ENCODE results near the gene ZEB1.

The ZEB1 gene

GRCh38 chr10:31318854-31319601, at the start of gene ZEB1:
ZEB1 (plus strand) TSS chr10:31319216; CDS start chr10:31319235, 19 bp downstream.
- DNase-seq (ENCODE audit: low read depth in 2 of 2), result peak; percentile 69 to 78

DNA sequence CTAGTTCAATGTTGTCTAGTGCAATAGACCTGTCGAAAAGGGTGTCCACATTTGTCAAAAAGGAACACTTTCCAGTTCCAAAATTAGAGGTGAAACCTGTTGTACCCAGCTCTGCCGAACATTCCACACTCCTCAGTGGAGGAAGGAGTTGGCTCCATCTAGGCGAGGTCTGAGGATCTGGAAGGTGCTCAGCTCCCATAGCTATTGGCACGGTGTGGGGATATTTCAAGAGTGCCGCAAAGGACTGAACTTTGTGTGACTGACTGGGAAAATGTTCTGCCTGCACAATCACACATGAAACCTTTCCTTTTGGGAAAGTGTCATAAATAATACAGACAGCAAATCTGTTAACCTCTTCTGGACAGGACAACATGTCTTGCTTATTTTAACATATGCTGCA, 48.1 kb upstream of the ZEB1 start:
- DNase-seq (ENCODE audit: low read depth in 2 of 2), result no peak

GRCh38 chr10:31272841-31273240, 46.2 kb upstream of the ZEB1 start:
- DNase-seq (ENCODE audit: low read depth in 2 of 2), result no peak

- no peak for DNase-seq (ENCODE audit: low read depth in 2 of 2)
Observed at GRCh38 chr10:31273789-31274188, 45.2 kb upstream of the ZEB1 start.

DNA sequence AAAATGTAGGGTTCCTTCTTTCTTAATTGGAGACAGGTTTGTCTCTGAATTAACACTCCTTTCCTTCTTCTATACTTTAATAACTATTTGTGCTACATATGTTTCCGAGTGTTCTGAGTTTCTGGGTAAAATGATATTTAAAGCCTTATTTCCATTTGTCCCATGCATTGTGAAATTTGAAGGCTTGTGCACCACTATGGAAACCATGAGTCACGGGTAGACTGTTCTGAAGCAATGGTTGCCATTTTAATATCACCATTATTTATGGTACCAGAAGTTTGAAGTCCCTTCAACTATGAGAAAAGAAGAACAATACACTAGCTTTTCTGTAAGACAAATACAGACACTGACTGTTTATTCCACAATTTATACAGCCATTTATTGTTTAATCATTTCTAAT, 44.7 kb upstream of the ZEB1 start:
- DNase-seq (ENCODE audit: low read depth in 2 of 2), result no peak

- no peak for DNase-seq (ENCODE audit: low read depth in 2 of 2)
Observed at GRCh38 chr10:31278279-31278941, 40.6 kb upstream of the ZEB1 start.

- no peak for DNase-seq (ENCODE audit: low read depth in 2 of 2)
Observed at GRCh38 chr10:31280972-31281371, 38.0 kb upstream of the ZEB1 start.

DNA sequence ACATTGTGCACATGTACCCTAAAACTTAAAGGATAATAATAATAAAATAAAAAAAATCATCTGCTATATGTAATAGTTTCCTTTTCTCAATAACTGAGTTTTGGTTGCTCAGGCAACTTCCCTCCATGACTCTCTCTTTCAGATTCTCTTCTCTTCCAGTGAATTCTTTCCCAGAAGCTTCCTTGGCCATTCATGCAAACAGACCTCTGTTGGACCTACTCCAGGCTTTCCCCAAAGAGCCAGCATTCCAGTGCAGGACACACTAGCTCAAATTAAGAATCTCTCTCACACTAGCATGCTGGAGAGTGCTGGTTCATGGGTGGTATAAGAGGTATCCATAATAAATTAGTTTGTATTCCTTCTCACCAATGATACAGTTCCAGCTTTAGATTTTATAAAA, 31.0 kb upstream of the ZEB1 start:
- no peak for DNase-seq (ENCODE audit: low read depth in 2 of 2)

DNA sequence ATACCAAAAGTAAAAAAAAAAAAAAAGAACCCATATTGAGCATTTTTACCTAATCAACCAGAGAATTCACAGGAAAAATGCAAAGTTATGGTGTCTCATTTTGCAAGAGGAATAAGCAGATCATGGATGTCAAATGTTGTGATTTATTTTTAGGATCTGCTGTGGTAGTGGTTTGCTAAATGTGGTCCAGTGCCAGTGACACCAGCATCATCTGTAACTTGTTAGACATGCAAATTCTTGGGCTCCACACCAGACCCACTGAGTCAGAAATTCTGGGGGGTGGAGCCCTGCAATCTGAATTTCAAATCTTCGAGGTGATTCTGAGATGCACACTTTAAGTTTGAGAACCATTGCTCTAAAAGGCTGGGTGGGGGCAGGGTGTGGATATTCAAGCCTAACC, 30.1 kb upstream of the ZEB1 start:
- no peak for DNase-seq (ENCODE audit: low read depth in 2 of 2)

GRCh38 chr10:31290386-31290785, 28.6 kb upstream of the ZEB1 start:
- DNase-seq (ENCODE audit: low read depth in 2 of 2), result no peak

- no peak for DNase-seq (ENCODE audit: low read depth in 2 of 2)
Observed at GRCh38 chr10:31291123-31291522, 27.9 kb upstream of the ZEB1 start.

GRCh38 chr10:31294558-31294957, 24.5 kb upstream of the ZEB1 start:
- no peak for DNase-seq (ENCODE audit: low read depth in 2 of 2)

- no peak for DNase-seq (ENCODE audit: low read depth in 2 of 2)
Observed at GRCh38 chr10:31296754-31297153, 22.3 kb upstream of the ZEB1 start.

DNA sequence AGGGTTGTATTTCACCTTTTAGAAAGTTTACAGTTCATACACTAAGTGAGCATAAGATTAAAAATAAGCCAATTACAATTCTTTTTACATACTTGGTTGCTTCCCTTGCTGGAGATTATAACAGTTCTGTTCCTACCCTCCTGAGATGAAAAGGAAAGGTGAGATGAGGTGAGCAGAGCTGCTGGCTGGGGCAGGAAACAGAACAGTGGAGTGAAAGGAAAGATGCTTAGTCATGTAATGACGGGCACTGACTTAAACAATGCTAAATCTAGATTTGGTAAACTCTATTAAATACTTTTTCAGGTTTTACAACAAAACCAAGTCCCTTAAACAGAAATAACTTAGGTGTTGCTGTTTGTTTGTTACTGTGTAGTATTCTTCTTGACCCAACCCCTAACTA, 19.9 kb upstream of the ZEB1 start:
- no peak for DNase-seq (ENCODE audit: low read depth in 2 of 2)

DNA sequence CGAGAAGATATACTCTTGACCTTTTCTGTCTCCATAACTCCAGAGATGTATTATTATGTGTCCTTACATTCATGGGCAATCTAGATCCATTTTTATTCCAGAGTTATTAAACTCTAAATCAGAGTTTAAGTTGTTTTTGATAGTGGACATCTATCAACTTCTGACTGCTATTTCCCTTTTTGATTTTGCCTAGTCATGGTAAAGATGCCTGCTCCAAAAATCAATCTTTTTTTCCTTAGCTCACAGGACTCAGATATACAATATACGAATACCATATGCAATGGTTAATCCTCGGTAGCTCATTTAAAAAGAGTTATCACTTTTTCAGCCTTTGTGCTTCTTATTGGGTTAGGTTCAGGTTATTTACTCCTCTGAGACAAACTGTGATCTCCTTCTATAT, 15.8 kb upstream of the ZEB1 start:
- no peak for DNase-seq (ENCODE audit: low read depth in 2 of 2)

DNA sequence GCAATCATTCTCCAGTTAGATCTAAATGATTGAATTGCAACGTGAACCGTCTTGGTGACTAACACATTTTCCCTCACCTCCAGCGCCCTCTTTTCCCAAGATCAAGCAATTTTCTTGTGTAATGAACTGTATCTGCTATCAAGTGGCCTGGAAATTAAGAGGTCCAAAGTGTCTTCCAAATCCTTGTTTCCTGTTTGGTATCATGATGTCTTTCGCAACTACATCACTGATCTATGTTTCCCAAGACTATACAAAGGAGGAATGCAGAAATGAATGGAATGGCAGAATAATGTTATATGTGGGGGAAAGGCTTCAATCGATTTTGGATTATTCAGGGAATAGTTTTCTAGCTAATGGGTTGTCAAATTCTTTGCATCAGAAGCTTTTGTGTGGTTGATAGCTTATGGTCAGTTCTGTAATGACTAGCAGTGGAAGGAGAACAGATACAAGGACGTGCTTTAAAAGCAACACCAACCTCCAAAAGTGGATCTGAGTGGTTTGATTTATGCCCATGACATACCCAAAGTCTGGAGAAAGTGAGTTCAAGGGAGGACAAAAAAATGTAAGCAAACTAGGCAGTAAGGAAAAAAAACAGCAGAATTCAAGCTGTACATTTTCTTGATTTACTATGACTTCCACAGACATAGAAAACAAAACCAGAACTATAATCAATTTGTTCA, 14.6 kb upstream of the ZEB1 start:
- DNase-seq (ENCODE audit: low read depth in 2 of 2), result no peak

- no peak for DNase-seq (ENCODE audit: low read depth in 2 of 2)
Observed at GRCh38 chr10:31313396-31313795, 5.6 kb upstream of the ZEB1 start.

- no peak for DNase-seq (ENCODE audit: low read depth in 2 of 2)
Observed at GRCh38 chr10:31314256-31315150, 4.5 kb upstream of the ZEB1 start.

DNA sequence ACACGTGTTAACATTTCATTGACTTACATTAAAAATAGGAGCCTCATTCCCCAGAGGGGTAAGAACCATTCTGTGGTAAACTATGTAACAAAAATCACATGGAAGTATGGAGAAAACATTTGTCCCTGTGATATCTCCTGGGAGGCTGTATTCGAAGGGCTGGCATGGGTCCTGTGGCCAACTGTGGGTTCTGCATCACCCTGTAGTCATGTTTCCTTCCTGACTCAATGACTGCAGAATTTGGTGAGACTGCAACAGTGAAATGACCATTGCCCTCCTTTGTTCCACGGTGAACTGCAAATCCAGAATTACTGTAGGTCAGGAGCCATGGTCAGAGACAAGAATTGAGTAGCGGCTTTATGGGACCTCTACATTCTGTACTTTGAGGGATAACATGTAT, 3.6 kb upstream of the ZEB1 start:
- DNase-seq (ENCODE audit: low read depth in 2 of 2), result no peak

DNA sequence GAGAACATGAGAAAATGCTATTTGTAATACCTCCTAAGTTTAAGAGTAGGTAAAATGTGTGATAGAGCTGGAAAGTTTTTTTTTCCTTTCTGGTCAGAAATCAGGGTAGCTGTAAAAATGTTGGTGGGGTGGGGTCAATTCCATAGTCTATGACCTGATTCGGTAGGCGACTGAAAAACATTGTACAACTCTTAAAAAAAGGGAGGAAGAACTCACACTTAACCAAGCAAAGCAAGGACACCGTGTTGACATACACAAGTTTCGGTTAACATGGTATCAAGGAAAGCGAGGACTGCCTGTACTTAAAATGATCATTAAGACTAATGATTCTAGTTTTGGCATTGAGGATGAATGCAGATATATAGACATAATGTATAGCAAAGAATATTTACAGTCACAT, 1.8 kb upstream of the ZEB1 start:
- no peak for DNase-seq (ENCODE audit: low read depth in 2 of 2)

DNA sequence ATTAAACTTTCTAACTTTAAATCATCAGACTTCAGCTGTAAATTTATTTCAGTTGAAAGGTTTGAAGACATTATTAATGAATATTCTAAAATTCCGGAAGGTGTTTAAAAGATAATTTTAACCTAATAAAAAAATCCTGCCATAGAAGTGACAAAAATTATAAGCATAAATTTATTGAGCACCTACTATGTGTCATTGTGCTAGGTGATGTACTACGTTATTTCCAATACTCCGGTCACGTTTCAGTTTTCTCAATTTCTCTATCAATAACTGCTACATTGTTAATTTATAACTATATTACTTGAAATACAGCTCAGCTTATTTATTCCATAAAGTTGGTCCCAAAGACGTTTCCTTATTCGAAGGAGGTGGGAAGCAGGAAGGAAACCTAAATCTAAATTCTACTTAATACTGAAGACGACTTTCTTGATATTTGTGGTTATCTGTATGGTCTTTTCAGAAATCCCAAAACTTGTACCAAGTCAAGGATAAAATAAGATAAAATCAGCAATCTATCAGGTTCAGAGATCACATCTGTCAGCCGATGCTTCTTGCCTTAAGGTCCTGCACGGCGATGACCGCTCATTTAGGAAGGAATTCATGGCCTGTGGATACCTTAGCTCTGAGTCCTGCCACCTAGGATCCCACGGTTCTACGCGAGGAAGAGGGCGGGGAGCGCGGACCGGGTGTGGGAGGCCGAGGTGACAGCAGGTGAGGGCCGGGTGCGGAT, 1.2 kb upstream of the ZEB1 start:
- DNase-seq (ENCODE audit: low read depth in 2 of 2), result no peak

Measured in stimulated activated CD8-positive, alpha-beta memory T cell treated with anti-CD3 and anti-CD28 coated beads, Interleukin-7, amount 100 ng/mL, for 1 hour (primary cell).